H1 (cell line): ENCODE data around the gene DNAJB8. TPM values are rescaled to one million over a fixed set of nuclear protein-coding genes. Genes with fewer than 3 reads are reported as not detected.

Source experiments
- MAX ChIP-seq: IDR thresholded peaks from 2 replicates; pipeline ENCODE4 v1.6.1; 2012; ENCODE audit warnings: inconsistent platforms
- PHF8 ChIP-seq: fragments of 200-600 bp; sonication (generic); conservative IDR thresholded peaks from 2 replicates; pipeline ENCODE4 v1.7.1; 2012; ENCODE audit warnings: low read depth, mild to moderate bottlenecking, inconsistent platforms, low read length, moderate library complexity
- TAF7 ChIP-seq: optimal IDR thresholded peaks from 2 replicates; pipeline ENCODE3; 2011; ENCODE audit warnings: low read depth, mild to moderate bottlenecking, inconsistent platforms, low read length, moderate library complexity, borderline replicate concordance
- polyA plus RNA-seq, 7 experiments: library from polyadenylated mRNA; depleted of rRNA in 3 of 7; stranded (reverse) in 5 of 7; unstranded in 2 of 7; fragments of >200 nt in 5 of 7; fragments of 200-250 nt in 2 of 7; gene quantifications; 1 replicate in 5 of 7; 2 replicates in 1 of 7; 4 replicates in 1 of 7; pipeline versions ENCODE4 v1.2.1 to v1.2.3, GENCODE V29; 2011 to 2013; ENCODE audit warnings: missing spikeins in 2 of 7, mixed read lengths in 2 of 7
- total RNA-seq: library from RNA; stranded (reverse); fragmentation: NEBNext Ultra II Directional; extraction: Animal tissue kit (Norgen Biotek cat#: 25700); gene quantifications from 2 replicates; pipeline ENCODE4 v1.2.1, GENCODE V29; 2021

Gene DNAJB8
- total and polyA plus RNA-seq, 2 of the 8 experiments (the other 6 are each of a cell fraction or from before 2014, with no cell fraction given) = not detected

GRCh38 chr3:128445357-128445756, 21.3 kb downstream of the DNAJB8 start (continued):
- TF ChIP-seq PHF8 (no peak), TAF7 (no peak), MAX (no peak)
